ENCODE data around the gene KIAA1328. TPM values are rescaled to one million over a fixed set of nuclear protein-coding genes. Genes with fewer than 3 reads are reported as not detected.

Gene KIAA1328
- total RNA-seq, 1 donor from 2014 or later = 7.9 TPM

DNA sequence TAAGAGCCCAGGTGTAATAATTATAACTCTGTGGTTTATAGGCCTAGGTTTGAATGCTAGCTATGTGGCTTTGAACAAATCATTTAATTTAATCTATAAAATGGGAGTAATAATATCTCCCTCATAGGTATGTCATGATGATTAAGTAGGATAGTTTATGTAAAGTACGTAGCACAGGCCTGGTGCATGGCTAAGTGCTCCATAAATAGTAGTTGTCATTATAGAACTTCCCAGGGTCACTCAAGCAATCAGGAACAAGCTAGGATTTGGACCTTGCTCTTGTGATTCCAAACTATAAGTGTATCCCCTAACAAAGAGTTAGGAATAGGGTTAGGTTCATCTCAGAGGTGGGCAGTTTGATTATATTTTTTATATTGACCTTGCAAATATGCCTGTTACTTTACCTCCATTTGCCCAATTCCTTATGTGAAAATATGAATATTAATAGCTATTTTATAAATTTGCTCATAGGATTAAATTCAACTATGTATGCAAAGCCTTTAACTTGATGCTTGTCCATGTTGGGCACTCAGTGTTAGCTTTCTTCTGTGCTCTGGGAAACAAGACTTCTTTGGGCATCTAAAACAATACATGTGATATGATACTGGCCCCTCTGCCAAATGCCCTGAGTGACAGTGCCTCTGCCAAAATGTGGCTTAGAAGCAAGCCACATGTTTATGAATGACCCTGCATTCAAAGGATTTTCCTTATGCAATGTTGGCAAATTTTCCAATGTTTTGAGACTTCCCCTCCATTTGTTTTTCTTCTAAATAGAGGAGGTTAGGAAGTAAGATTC lies 353.6 kb downstream of the KIAA1328 start:
- Mint-ChIP-seq H3K9me3 (no peaks in the 10 kb centered on the region), H3K27me3 (ENCODE audit: low read depth) (no peaks in the 10 kb centered on the region), H3K4me3 (ENCODE audit: low read depth) (no peak overlapping the region), H3K4me1 (ENCODE audit: low read depth) (no peaks in the 10 kb centered on the region), H3K36me3 (ENCODE audit: low read depth) (no peaks in the 10 kb centered on the region), H3K27ac (no peak overlapping the region)
- intact Hi-C loops (cut with micrococcal nuclease) = no loop called here
- DNase-seq (ENCODE audit: low spot score) = no peak

DNA sequence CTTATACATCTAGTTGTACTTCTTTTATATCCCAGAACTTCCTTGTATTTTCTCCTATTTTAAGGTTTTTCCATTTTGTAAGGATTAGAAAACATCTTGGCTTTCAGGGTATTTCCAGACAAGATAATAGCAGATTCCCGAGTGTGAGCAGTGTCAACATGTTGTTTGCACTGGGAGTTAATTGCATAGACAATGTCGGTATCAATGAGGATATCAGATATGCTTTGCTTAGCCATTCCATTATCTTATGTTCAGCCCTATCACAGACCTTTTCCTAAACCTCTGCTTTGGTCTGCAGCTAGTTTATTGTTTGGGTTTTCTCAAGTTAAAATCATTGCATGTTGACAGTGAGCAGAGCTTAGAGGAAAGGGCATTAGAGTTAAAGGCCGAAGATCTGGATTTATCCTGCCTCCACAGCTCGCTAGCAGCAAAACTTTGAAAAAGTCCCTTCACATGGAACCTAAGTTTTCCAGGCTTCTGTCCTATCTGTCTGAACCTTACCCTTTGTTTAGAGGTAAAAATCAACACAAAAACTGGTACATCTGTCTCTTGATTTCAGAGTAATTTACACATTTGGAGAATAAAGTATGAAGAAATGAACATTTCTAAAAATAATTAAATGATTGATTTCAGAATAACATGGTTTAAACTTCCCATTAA lies 355.4 kb downstream of the KIAA1328 start:
- Mint-ChIP-seq H3K9me3 (no peaks in the 10 kb centered on the region), H3K27me3 (ENCODE audit: low read depth) (no peaks in the 10 kb centered on the region), H3K4me3 (ENCODE audit: low read depth) (no peak overlapping the region), H3K36me3 (ENCODE audit: low read depth) (no peaks in the 10 kb centered on the region), H3K27ac (no peak overlapping the region), H3K4me1 (ENCODE audit: low read depth) (no peaks in the 10 kb centered on the region)
- no peak for DNase-seq (ENCODE audit: low spot score)
- intact Hi-C loops (cut with micrococcal nuclease) = no loop called here

DNA sequence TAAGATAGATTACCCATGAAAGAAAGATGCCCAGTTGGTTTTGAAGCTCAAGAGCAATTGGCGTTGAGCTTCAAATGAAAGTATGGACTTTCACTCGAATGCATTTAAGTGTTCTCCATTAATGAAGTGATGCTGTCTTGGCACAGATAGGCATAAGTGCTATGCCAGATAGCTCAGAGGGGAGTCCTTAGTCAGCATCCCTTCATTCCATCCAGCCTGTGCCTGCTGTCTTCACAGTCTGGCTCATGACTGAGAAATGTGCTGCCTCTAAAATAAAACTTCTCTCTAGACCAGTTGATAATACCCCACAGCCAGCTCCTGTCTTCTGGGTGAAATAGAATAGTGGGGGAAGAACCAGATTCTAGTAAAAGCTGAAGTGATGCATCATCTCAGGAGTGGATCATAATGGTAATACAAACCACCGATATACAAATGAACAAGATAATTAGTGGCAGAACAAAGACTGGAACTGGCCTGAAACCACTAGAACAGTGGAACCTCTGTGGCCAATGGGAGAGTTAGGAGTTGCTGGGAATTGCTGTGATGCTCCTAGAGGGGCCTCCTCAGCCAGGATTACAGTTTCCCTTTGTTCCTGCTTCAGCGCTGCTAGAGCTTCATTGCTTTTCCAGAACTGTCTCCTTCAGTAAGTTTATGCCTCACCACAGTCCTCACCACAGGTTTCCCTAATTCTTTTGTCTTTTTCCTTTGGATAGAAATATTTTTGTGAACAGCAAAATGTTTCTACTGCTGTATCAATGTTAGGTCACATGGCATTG lies 359.3 kb downstream of the KIAA1328 start:
- Mint-ChIP-seq H3K4me3 (ENCODE audit: low read depth) (no peak overlapping the region), H3K4me1 (ENCODE audit: low read depth) (no peaks in the 10 kb centered on the region), H3K27ac (no peak overlapping the region), H3K9me3 (no peaks in the 10 kb centered on the region), H3K36me3 (ENCODE audit: low read depth) (no peaks in the 10 kb centered on the region), H3K27me3 (ENCODE audit: low read depth) (no peaks in the 10 kb centered on the region)
- DNase-seq (ENCODE audit: low spot score) = no peak
- intact Hi-C loops (cut with micrococcal nuclease) = no loop called here

DNA sequence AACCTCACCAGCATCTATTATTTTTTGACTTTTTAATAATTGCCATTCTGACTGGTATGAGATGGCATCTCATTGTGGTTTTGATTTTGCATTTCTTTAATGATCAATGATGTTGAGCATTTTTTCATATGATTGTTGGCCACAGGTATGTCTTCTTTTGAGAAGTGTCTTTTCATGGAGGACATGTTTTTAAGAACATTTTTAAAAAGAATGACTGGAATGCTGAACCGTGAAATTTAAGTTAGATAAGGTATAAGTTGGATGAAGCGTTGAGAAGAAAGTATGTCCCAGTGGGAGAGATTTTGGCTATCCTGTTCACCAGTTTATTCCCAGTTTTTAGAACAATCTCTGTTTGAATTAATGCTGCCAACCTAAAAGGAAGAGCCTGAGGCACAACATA lies 370.8 kb downstream of the KIAA1328 start:
- Mint-ChIP-seq H3K4me3 (ENCODE audit: low read depth) (no peak overlapping the region), H3K27ac (no peak overlapping the region), H3K9me3 (peaks cover 15% of the 10 kb centered on the region), H3K36me3 (ENCODE audit: low read depth) (no peaks in the 10 kb centered on the region), H3K4me1 (ENCODE audit: low read depth) (no peaks in the 10 kb centered on the region), H3K27me3 (ENCODE audit: low read depth) (no peaks in the 10 kb centered on the region)
- intact Hi-C loops (cut with micrococcal nuclease) = no loop called here
- no peak for DNase-seq (ENCODE audit: low spot score)

GRCh38 chr18:37207343-37207742 lies 378.4 kb downstream of the KIAA1328 start:
- Mint-ChIP-seq H3K36me3 (ENCODE audit: low read depth) (no peaks in the 10 kb centered on the region), H3K4me1 (ENCODE audit: low read depth) (no peaks in the 10 kb centered on the region), H3K4me3 (ENCODE audit: low read depth) (no peak overlapping the region), H3K27ac (no peak overlapping the region), H3K27me3 (ENCODE audit: low read depth) (no peaks in the 10 kb centered on the region), H3K9me3 (peaks cover 3% of the 10 kb centered on the region)
- no peak for DNase-seq (ENCODE audit: low spot score)
- intact Hi-C loops (cut with micrococcal nuclease) = no loop called here

GRCh38 chr18:37210781-37211180 lies 381.9 kb downstream of the KIAA1328 start:
- no peak overlapping the region for H3K4me3 Mint-ChIP-seq (ENCODE audit: low read depth)
- DNase-seq (ENCODE audit: low spot score) = no peak
- H3K27me3 Mint-ChIP-seq (ENCODE audit: low read depth) = no peaks in the 10 kb centered on the region
- no peaks in the 10 kb centered on the region for H3K36me3 Mint-ChIP-seq (ENCODE audit: low read depth)
- H3K9me3 Mint-ChIP-seq = peaks cover 10% of the 10 kb centered on the region
- intact Hi-C loops (cut with micrococcal nuclease) = no loop called here
- no peaks in the 10 kb centered on the region for H3K4me1 Mint-ChIP-seq (ENCODE audit: low read depth)
- H3K27ac Mint-ChIP-seq = no peak overlapping the region

DNA sequence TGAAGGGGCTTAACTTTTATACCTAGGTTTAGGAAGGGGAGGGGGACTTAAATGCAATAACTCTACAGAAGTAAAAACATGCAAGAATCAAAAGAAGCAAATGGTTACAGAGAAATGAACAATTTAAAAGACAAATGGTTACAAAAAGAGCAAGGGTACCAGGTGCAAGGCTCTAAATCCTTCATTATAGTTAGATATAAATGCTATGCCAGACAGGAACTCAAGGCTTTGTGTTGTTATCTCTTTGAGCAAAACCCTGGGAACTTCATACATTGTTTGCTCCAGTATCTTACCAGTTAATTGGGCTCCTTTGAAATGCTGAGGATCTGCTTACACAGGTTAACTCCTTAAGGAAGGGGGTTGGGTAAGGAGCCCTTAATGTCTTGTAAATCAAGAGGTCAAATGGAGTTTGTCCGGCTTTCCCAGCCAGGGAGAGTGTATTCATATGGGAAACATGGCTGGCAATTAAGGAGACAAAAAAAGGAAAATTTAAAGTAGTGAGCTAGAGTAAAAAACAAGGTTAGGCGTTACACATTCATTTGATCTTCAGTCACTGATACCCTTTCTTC lies 389.2 kb downstream of the KIAA1328 start:
- intact Hi-C loops (cut with micrococcal nuclease) = no loop called here
- H3K4me3 Mint-ChIP-seq (ENCODE audit: low read depth) = no peak overlapping the region
- H3K27me3 Mint-ChIP-seq (ENCODE audit: low read depth) = no peaks in the 10 kb centered on the region
- no peak overlapping the region for H3K27ac Mint-ChIP-seq
- H3K36me3 Mint-ChIP-seq (ENCODE audit: low read depth) = no peaks in the 10 kb centered on the region
- H3K4me1 Mint-ChIP-seq (ENCODE audit: low read depth) = no peaks in the 10 kb centered on the region
- DNase-seq (ENCODE audit: low spot score) = no peak
- peaks cover 17% of the 10 kb centered on the region for H3K9me3 Mint-ChIP-seq

- DNase-seq (ENCODE audit: low spot score) = no peak
- intact Hi-C loops (cut with micrococcal nuclease) = no loop called here
Observed at GRCh38 chr18:37219257-37219656, 390.3 kb downstream of the KIAA1328 start.

DNA sequence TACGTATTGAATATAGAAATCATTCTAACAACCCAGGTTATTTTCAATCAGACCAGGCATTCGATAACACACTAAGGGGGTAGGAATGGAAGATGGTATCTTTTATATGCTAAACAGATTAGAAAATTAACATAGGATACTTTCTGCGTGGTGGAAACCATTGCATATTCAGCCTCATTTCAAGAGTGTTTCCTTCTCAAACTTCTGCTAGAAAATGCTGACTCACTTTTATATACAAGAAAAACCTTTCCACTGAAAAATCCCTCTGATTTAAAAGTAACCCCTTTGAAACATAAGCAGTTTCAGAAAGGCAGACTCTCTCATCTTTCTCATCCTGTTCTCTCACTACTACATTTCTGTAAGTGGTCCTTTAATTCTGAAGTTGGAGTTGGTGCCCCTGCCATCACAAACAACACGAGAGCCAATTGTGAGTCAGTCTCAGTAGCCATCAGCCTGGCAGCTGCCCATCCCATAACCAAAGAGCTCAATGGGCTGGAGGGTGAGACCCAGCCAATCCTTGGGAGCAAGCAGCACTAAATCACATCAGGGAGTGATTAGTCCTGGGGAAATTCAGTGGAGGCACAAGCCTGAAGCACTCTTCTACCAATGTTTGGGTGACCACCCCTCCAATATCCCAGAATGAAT lies 393.5 kb downstream of the KIAA1328 start:
- Mint-ChIP-seq H3K36me3 (ENCODE audit: low read depth) (no peaks in the 10 kb centered on the region), H3K27ac (no peak overlapping the region), H3K4me1 (ENCODE audit: low read depth) (no peaks in the 10 kb centered on the region), H3K4me3 (ENCODE audit: low read depth) (no peak overlapping the region), H3K9me3 (no peaks in the 10 kb centered on the region), H3K27me3 (ENCODE audit: low read depth) (no peaks in the 10 kb centered on the region)
- DNase-seq (ENCODE audit: low spot score) = no peak
- intact Hi-C loops (cut with micrococcal nuclease) = no loop called here

More at GRCh38 chr18:37219257-37219656, 390.3 kb downstream of the KIAA1328 start:
- Mint-ChIP-seq H3K9me3 (peaks cover 10% of the 10 kb centered on the region), H3K27ac (no peak overlapping the region), H3K4me1 (ENCODE audit: low read depth) (no peaks in the 10 kb centered on the region), H3K4me3 (ENCODE audit: low read depth) (no peak overlapping the region), H3K27me3 (ENCODE audit: low read depth) (no peaks in the 10 kb centered on the region), H3K36me3 (ENCODE audit: low read depth) (no peaks in the 10 kb centered on the region)

DNA sequence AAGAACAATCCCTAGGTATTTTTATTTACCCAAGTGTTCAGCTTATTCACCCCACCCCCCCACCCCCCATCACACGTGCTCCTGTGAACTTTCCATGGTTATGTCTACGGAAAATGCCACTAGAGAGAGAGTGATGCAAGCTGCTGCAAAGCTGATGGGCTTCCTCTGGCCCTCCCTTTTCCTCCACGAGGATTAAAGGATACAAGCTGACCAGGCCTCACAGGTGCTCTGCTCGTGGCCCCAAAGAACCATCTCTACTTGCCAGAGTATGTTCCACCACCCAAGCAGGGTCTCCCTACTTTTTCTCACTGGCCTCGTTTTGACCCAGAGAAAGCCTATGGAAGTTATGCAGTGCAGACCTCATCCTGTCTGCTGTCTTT lies 394.1 kb downstream of the KIAA1328 start:
- Mint-ChIP-seq H3K4me3 (ENCODE audit: low read depth) (no peak overlapping the region), H3K9me3 (no peaks in the 10 kb centered on the region), H3K4me1 (ENCODE audit: low read depth) (no peaks in the 10 kb centered on the region), H3K36me3 (ENCODE audit: low read depth) (no peaks in the 10 kb centered on the region), H3K27me3 (ENCODE audit: low read depth) (no peaks in the 10 kb centered on the region), H3K27ac (no peak overlapping the region)
- no peak for DNase-seq (ENCODE audit: low spot score)
- intact Hi-C loops (cut with micrococcal nuclease) = no loop called here

DNA sequence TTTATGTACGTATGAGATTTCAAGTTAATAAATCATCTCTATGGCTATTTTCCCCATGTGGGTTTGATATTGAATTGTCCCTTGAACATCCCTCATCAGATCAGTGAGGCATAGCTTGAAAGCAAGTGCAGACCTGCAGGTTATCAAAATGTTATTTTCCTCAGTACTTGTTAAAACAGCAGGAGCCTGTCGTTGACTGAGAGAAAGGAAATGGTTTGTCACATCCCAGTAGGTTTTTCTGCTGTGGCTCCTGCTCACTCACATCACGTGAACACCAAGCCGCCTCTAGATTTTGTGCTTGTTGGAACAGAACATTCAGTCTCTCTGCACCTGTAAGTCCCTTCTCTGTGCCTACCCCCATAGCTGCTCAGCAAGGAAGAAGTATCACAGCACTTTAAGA lies 396.4 kb downstream of the KIAA1328 start:
- H3K27me3 Mint-ChIP-seq (ENCODE audit: low read depth) = no peaks in the 10 kb centered on the region
- H3K36me3 Mint-ChIP-seq (ENCODE audit: low read depth) = no peaks in the 10 kb centered on the region
- H3K27ac Mint-ChIP-seq = no peak overlapping the region
- H3K4me3 Mint-ChIP-seq (ENCODE audit: low read depth) = no peak overlapping the region
- no peak for DNase-seq (ENCODE audit: low spot score)
- H3K4me1 Mint-ChIP-seq (ENCODE audit: low read depth) = no peaks in the 10 kb centered on the region
- no peaks in the 10 kb centered on the region for H3K9me3 Mint-ChIP-seq
- intact Hi-C loops (cut with micrococcal nuclease) = no loop called here

GRCh38 chr18:37230768-37231167 lies 401.8 kb downstream of the KIAA1328 start:
- intact Hi-C loops (cut with micrococcal nuclease) = no loop called here
- Mint-ChIP-seq H3K4me1 (ENCODE audit: low read depth) (no peaks in the 10 kb centered on the region), H3K27ac (no peak overlapping the region), H3K36me3 (ENCODE audit: low read depth) (no peaks in the 10 kb centered on the region), H3K9me3 (no peaks in the 10 kb centered on the region), H3K27me3 (ENCODE audit: low read depth) (no peaks in the 10 kb centered on the region), H3K4me3 (ENCODE audit: low read depth) (no peak overlapping the region)
- no peak for DNase-seq (ENCODE audit: low spot score)
